DOHH2 (cell line): ENCODE results near the gene PSEN2.

Source experiments
- H3F3A ChIP-seq: fragments of 200-600 bp; sonication (generic), shearing (Covaris generic); 2 replicates; pipeline ENCODE4 v1.6.0; 2016; ENCODE audit warnings: antibody characterized with exemption, mild to moderate bottlenecking; ENCODE audit not compliant: control insufficient read depth, insufficient read depth
- H3K27ac ChIP-seq: fragments of 200-600 bp; sonication (generic); 2 replicates; pipeline ENCODE4 v1.5.1; 2014; ENCODE audit warnings: low read depth, mild to moderate bottlenecking, low read length, moderate library complexity
- H3K27me3 ChIP-seq: fragments of 200-600 bp; sonication (generic); 2 replicates; pipeline ENCODE4 v1.6.1; 2014; ENCODE audit warnings: mild to moderate bottlenecking, low read length, mixed read lengths; ENCODE audit not compliant: control insufficient read depth
- H3K36me3 ChIP-seq: fragments of 200-600 bp; sonication (generic); 2 replicates; pipeline ENCODE4 v1.6.1; 2014; ENCODE audit warnings: mild to moderate bottlenecking, low read length, moderate library complexity, mixed read lengths; ENCODE audit not compliant: control insufficient read depth
- H3K4me1 ChIP-seq: fragments of 200-600 bp; sonication (generic); 2 replicates; pipeline ENCODE4 v1.6.1; 2014; ENCODE audit warnings: mild to moderate bottlenecking, low read length, mixed read lengths; ENCODE audit not compliant: control insufficient read depth
- H3K4me2 ChIP-seq: fragments of 200-600 bp; sonication (generic); 2 replicates; pipeline ENCODE4 v1.6.0; 2014; ENCODE audit warnings: mild to moderate bottlenecking, low read length, moderate library complexity
- H3K4me3 ChIP-seq: fragments of 200-600 bp; sonication (generic); 2 replicates; pipeline ENCODE4 v1.5.1; 2014; ENCODE audit warnings: mild to moderate bottlenecking, low read length, mixed read lengths
- H3K79me2 ChIP-seq: fragments of 200-600 bp; sonication (generic); 2 replicates; pipeline ENCODE4 v1.6.1; 2014; ENCODE audit warnings: mild to moderate bottlenecking, low read length, mixed read lengths; ENCODE audit not compliant: control insufficient read depth
- H3K9me2 ChIP-seq: fragments of 200-600 bp; sonication (generic); replicated peaks from 2 replicates; pipeline ENCODE4 v1.6.1; 2014; ENCODE audit warnings: mild to moderate bottlenecking, low read length, mixed read lengths; ENCODE audit not compliant: control insufficient read depth
- H3K9me3 ChIP-seq: fragments of 200-600 bp; sonication (generic); 2 replicates; pipeline ENCODE4 v1.6.1; 2014; ENCODE audit warnings: antibody characterized with exemption, low read length, mixed read lengths; ENCODE audit not compliant: control insufficient read depth, insufficient read depth
- H4K20me1 ChIP-seq: fragments of 200-600 bp; sonication (generic); 2 replicates; pipeline ENCODE4 v1.6.0; 2014; ENCODE audit warnings: low read depth, mild to moderate bottlenecking, antibody characterized with exemption, low read length, moderate library complexity; ENCODE audit not compliant: control insufficient read depth, insufficient read depth
- CTCF ChIP-seq: fragments of 200-600 bp; sonication (generic); IDR thresholded peaks from one replicate; pipeline ENCODE4 v1.5.1; 2014; ENCODE audit warnings: antibody characterized with exemption, mild to moderate bottlenecking, low read depth, low read length; ENCODE audit not compliant: poor library complexity, severe bottlenecking
- EZH2phosphoT487 ChIP-seq: fragments of 200-600 bp; sonication (generic); IDR thresholded peaks from 2 replicates; pipeline ENCODE4 v1.6.1; 2017; ENCODE audit warnings: borderline replicate concordance, mild to moderate bottlenecking, antibody characterized with exemption, low read length, moderate library complexity, mixed read lengths

Gene PSEN2

GRCh38 chr1:226943156-226943555, 72.7 kb downstream of the PSEN2 start:
- TF ChIP-seq CTCF (no peak), EZH2phosphoT487 (no peak)
- Histone ChIP-seq H3K79me2 (peaks cover 58% of the 10 kb centered on the region), H3K4me2 (no peak overlapping the region), H3K27ac (no peak overlapping the region), H3K4me3 (no peak overlapping the region), H3K9me2 (no peaks in the 10 kb centered on the region), H3F3A (no peaks in the 10 kb centered on the region), H3K36me3 (no peaks in the 10 kb centered on the region), H3K27me3 (no peaks in the 10 kb centered on the region), H3K9me3 (no peaks in the 10 kb centered on the region), H4K20me1 (no peaks in the 10 kb centered on the region), H3K4me1 (peaks cover 35% of the 10 kb centered on the region)

GRCh38 chr1:226943927-226944326, 73.5 kb downstream of the PSEN2 start:
- TF ChIP-seq EZH2phosphoT487 (no peak), CTCF (no peak)
- Histone ChIP-seq H3K36me3 (no peaks in the 10 kb centered on the region), H3K9me3 (no peaks in the 10 kb centered on the region), H3K9me2 (no peaks in the 10 kb centered on the region), H3K27ac (no peak overlapping the region), H3K79me2 (peaks cover 63% of the 10 kb centered on the region), H3F3A (no peaks in the 10 kb centered on the region), H4K20me1 (no peaks in the 10 kb centered on the region), H3K4me2 (no peak overlapping the region), H3K27me3 (no peaks in the 10 kb centered on the region), H3K4me1 (peaks cover 27% of the 10 kb centered on the region), H3K4me3 (no peak overlapping the region)

- peaks cover 63% of the 10 kb centered on the region for H3K79me2 ChIP-seq
- no peaks in the 10 kb centered on the region for H3K9me2 ChIP-seq
- no peaks in the 10 kb centered on the region for H3K27me3 ChIP-seq
- H3K36me3 ChIP-seq: no peaks in the 10 kb centered on the region
- H3F3A ChIP-seq: no peaks in the 10 kb centered on the region
- H3K9me3 ChIP-seq: no peaks in the 10 kb centered on the region
- no peaks in the 10 kb centered on the region for H4K20me1 ChIP-seq
- no peak overlapping the region for H3K27ac ChIP-seq
- peaks cover 22% of the 10 kb centered on the region for H3K4me1 ChIP-seq
- TF ChIP-seq EZH2phosphoT487 (no peak), CTCF (no peak)
- H3K4me3 ChIP-seq: no peak overlapping the region
- no peak overlapping the region for H3K4me2 ChIP-seq
These were observed 74.9 kb downstream of the PSEN2 start for GRCh38 chr1:226945106-226945857.
